Activated CD8-positive, alpha-beta memory T cell treated with anti-CD3 and anti-CD28 coated beads for 4 hours (primary cell): ENCODE results near the gene CMSS1.
"Not testable (repeated sequence)": the region's sequence is repeated elsewhere in the genome, so short reads cannot be mapped to it uniquely, and the experiment has no call there.

ENCODE experiments used
- DNase-seq, 2 donors: peaks; one replicate each; pipeline ENCODE4 v3.0.0-alpha.2; 2020; ENCODE audit warnings: low read depth in 2 of 2

Gene CMSS1

DNA sequence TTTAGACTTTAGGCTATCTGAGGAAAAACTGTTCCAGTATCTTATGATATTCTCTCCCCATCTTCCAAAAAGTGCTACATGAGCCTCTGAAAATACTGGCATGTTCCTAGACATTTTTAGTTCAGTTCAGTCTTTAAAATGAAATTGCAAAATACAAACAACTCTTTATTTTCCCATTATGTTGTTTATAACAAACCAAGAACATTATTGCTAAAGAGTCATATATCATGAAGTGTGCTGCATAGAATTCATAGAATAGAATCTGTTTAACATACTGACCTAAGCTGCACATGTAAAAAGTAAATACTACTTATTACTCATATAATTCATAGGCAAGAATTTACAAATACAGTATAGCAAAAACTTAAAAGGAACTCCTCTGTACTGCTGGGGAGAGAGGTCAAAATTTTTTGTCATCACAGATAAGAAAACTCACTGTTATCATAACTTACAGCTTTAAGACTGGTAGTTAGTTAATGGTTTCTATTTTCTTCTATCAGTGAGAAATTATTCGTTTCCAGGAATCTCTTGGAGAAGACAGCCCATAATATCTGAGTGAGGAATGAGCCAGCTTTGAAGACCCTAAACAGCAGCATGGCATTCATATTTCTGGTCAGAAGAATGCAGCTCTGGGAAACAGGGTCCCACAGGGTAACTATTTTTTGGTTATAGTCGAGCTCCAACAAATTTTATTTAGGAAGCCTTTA is 264.5 kb downstream of the CMSS1 start:
- DNase-seq, result no peak

DNA sequence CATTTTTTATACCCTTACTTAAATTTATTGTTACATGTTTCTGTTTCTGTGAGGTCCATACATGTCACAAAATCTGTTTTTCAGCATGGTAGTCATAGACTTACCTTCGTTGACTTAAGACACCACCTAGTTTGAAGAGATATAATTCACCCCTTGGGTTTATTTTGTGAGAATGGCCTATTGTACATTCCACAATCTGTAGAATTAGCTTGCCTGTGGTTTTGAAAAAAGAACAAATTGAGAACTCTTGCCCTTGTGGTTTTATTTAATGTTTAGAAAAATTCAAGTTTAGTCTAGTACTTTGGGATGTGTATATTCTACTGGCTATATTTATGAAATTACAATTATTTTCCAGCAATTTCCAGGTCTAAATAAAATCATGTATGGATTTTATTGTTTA is 265.1 kb downstream of the CMSS1 start:
- DNase-seq, result no peak

GRCh38 chr3:100083209-100083608 is 265.5 kb downstream of the CMSS1 start:
- no peak for DNase-seq

GRCh38 chr3:100084100-100084806 is 266.6 kb downstream of the CMSS1 start:
- DNase-seq, result no peak

- DNase-seq, result no peak
Observed at GRCh38 chr3:100086401-100086800, 268.7 kb downstream of the CMSS1 start.

- DNase-seq, result no peak
Observed at GRCh38 chr3:100087198-100087597, 269.5 kb downstream of the CMSS1 start.

DNA sequence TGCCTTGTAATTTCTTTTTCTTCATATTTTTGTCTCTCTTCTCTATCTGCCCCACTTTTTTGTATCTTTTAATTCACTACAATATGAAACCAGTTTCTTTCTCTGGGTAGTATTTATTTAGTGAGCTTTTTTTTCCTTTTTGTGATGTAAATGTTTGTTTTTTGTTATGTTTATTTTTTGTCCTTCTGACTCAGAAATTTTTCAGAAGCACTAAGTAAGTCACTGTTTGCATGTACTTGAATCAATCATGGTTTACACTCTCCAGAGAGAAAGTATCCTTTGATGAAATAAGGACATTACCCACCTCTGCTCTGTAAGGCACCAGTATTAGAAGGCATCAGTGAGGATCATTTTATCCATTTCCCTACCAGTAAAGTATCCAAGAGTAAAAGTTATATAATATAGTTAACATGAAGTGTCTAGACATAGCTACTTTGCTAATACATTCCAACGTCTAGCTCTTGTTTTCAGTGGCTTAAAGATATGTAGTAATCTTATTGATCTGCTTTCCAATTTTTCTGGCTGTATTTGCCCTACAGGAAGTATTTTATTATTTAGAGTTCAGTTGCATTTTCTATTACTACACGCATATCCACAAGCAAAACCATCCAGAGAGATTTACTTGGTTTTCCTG is 271.2 kb downstream of the CMSS1 start:
- no peak for DNase-seq

GRCh38 chr3:100089812-100090668 is 272.4 kb downstream of the CMSS1 start:
- DNase-seq, result no peak

- DNase-seq, result no peak
Observed at GRCh38 chr3:100090669-100091005, 273.0 kb downstream of the CMSS1 start.

DNA sequence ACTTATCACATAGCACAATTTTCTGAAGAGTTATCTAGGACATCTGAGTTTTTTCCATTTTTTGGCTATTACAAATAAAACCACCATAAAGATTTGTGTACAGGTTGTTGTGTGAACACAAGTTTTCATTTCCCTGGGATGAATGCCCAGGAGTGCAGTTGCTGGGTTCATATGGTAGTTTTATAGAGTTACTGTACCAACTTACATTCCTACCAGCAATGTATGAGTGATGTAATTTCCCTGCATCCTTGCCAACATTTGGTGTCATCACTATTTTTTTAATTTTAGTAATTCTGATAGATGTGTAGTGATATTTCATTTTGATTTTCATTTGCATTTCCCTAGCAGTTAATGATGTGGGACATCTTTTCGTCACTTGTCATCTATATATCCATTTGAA is 276.2 kb downstream of the CMSS1 start:
- no peak for DNase-seq

GRCh38 chr3:100096286-100096685 is 278.6 kb downstream of the CMSS1 start:
- not testable (repeated sequence) for DNase-seq

DNA sequence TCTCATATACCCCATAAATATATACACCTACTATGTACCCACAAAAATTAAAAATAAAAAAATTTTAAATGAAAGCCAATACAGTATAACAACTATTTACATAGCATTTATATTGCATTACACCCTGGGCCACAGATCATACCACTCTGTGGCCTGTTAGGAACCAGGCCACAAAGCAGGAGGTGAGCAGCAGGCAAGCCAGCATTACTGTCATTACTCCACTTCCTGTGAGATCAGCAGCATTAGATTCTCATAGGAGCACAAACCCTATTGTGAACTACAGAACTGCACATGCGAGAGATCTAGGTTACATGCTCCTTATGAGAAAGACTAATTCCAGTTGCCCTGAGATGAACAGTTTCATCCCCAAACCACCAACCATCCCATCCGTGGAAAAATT is 279.2 kb downstream of the CMSS1 start:
- DNase-seq, result no peak

DNA sequence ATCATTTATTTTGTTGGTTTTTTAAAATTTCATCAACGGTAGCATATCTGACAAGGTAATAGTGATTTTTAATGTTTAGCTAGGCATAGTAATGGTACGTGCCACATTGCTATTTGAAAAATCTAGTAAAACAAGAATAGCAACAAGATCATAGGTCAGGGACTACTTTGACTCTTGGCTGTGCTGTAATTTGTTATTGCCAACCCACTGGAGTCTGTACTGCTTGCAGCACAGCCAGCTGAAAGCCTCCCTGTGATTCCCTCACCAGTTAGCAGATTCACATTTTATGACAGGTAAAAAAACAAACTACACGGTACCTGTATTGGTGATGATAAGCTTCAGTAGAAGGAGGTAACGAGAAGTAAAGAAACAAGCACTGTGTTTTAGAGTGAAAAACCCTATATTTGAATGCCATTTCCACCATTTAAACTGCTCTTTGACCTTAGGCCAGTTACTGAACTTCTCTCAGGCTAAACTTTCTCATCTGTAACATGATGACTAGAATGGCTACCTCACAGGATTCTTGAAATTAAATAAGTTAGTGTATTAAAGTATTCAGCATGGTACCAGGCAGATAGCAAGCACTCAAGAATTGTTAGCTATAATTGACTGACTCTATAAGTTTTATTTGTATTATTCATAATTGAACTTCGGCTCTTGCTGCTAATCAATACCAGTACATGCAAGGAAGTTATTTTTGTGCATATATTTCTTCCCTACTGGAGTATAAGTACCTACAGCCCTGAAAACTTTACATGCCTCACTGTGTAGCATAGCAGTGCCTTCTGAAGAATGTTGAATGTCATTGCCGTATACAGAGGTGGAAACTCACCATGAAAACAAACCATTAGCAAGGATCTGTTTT is 280.5 kb downstream of the CMSS1 start:
- DNase-seq, result no peak

DNA sequence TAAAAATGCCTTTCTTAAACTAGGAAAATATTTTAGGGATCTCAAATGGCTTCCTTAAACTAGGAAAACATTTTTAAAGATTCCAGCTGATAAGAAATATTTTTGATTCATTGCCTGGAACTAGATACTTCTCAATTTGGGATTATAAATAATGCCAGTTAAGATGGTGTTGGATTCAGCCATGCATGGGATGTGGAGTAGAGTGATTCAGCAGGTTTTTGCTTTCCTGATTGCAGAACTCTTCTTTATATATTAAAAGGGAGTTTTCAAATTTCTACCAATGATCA is 281.1 kb downstream of the CMSS1 start:
- DNase-seq, result no peak

DNA sequence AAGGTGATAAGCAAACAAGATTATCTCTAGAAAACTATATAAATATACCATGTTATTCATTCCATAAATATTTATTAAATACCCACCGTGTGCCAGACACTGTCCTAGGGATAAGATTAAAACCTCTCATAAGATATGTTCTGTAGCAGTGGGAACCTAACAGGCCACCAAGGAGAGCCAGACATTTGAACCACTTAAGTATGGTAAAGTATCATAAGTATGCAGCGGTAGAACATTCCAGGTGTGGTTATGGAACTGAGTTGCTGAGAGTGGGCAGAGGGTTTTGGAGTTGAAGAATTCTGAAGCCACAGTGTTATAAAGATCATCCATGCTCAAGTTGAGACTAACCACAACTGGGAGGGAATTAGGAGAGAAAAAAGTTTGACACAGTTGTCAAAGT is 282.0 kb downstream of the CMSS1 start:
- DNase-seq, result no peak

DNA sequence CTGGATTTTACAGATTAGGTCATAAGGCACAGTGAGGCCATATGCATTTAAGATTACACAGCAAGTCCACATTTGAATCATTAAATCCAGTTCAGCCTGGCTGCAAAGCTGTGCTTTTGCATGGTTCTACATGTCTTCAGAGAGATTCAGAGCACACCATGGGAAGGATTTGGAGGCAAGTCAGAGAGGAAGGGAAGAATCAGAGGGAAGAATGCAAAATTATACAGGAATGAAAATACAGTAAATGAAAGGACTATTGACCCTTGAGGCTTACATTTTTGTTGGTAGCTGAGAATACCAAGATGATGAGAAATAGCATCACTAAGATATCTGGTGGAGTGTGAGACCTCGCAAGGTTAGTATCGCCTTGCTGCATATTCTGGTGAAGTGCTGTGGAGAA is 282.8 kb downstream of the CMSS1 start:
- DNase-seq, result no peak

GRCh38 chr3:100102757-100103156 is 285.1 kb downstream of the CMSS1 start:
- DNase-seq, result no peak

DNA sequence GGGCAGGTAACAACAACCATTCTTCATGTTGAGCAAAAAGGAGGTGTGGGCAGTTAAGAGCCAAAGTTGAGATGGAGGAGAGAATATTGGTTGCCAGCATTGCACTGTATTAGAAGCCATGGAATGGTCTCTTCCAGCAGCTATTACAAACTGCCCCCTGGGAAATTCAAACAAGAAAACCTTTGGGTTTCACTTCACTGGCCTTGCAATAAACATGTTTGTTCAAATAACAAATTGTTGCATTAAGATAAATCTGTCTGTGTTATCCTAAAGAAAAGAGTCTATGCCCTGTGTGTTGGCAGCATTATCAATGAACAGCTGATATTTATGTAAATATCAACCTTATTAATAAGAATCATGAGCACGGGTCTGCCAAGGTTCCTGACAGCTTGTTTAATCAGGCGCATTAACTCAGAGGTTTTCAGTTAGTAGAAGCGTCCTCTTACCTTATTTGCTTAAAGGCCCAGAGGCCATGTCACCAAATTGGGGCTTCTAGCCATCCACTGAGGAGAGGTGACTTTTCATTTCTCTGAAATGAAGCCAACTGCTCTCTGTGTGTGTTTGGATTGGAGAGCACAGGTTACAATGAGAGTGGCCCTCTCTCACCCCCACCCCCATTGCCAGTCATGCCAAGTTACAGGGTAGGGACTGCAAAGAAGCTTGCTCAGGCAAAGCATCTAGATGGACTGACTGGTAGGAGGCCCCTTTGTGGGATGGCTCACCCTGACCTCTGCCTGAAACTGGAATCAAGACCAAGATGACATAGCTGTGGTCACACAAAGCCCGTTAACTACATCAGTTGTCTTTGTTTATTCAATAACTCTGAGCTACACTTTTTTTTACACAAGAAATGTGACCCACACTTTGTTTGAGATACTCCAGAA is 286.1 kb downstream of the CMSS1 start:
- no peak for DNase-seq

DNA sequence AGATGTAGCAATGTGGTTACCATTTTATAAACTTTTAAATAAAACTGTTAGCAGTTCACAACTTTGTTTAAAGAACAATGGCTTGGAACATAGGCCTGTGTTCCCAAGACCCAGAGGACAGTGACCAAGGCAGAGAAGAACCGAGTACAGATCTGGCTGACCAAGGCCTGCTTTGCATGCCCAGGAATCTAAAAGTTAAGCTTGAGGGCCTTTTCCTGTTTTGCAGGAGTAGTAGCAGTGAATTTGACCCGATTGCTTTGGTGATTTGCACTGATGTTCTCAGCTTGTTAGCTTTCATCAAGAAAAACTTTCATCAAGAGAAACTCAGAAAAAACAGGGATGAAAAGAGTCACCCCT is 286.8 kb downstream of the CMSS1 start:
- no peak for DNase-seq

- DNase-seq, result no peak
Observed at GRCh38 chr3:100104817-100105413, 287.3 kb downstream of the CMSS1 start.
